GM11168 (cell line): Measurements from ENCODE around the gene STAT5A.
"Not testable (repeated sequence)": the region's sequence is repeated elsewhere in the genome, so short reads cannot be mapped to it uniquely, and the experiment has no call there.

ENCODE experiments used
- in situ Hi-C: fragments of 300-500 bp; cut with MboI; formaldehyde crosslinking; loops from one replicate; pipeline ENCODE4 v1.12.0; 2022; ENCODE audit warnings: low sequenced_read_pairs; ENCODE audit not compliant: unreplicated experiment

The STAT5A gene

DNA sequence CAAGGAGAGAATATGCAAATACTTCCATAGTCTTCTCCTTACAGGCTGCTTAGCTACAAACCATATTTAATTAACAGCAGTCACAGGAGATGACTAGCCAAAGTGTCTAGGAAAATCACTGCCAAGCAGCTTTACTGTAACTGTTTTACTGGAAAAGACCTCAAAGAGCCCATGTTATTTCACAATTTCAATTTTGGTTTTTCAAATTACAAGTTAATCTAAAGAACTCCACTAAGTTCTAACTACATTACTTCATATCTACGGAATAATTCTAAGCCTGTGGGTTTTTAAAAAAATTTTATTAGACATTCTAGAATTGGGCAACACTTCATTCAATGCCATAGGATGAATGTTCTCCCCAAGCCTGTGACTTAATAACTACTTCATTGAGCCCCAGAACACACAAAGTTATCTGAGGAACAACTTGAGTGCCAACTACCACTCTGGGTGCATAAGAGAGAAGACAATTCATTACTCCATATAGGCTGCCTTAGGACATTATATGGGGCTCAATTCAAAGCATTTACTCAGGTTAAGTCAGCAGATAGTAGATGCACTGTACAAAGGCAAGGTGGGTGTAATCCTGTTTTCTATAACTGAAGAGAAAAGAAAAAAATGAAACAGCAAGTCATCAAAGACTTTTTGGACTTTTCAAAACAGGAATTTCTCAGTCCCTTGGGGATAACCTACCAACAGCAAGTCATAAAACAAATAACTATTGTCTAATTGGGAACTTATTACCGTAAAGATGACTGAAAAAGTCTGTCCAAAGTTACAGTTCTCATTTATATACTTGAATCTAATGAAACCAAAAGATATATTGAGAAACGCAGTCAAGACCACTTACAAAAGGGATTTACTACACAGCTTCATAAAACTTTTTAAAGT lies 66.9 kb downstream of the STAT5A start:
- in situ Hi-C loops = no loop called here

DNA sequence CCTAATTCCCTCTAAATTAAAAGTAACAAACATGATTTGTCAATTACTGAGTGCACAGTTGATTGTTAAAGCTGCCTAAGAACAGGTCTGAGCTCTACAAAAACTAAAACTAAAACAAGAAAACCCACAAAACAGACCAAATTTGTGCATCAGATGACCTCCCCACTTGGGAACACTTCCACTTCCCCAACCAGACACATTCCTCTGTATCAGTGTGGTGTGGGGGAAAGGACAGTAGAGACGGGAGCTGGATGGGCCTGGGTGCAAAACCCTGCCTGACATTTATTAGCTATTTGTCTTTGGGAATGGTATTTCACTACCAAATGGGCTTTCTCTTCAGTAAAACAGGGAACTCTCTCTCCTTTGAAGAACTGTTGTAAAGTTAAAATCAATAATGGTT lies 70.1 kb downstream of the STAT5A start:
- in situ Hi-C loops = no loop called here

DNA sequence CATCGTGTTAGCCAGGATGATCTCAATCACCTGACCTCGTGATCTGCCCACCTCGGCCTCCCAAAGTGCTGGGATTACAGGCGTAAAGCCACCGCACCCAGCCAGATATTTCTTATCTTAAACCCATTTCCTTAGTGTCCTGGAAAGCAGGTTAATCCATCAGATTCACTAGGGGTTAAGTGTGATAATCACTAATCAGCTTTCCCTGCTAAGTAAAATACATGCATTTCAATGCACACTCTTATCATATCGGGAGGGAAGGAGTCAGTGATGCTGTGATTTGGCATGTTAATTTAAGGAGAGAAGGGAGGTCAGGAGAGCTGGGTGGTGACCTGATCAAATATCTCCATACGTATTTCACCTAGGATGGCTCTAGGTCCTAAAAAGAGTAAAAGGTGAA lies 70.8 kb downstream of the STAT5A start:
- in situ Hi-C loops = no loop called here

DNA sequence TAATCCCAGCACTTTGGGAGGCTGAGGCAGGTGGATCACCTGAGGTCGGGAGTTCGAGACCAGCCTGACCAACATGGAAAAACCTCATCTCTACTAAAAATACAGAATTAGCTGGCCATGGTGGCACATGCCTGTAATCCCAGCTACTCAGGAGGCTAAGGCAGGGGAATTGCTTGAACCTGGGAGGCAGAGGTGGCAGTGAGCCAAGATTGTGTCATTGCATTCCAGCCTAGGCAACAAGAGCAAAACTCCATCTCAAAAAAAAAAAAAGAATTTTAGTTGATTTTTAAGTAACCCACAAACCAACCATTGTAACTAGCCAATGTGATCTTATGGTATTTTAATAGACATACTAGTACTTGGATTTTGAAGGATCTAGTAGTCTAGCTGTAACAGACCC lies 72.1 kb downstream of the STAT5A start:
- in situ Hi-C loops = not testable (repeated sequence)
